ENCODE data around the gene KRTAP5-6. TPM values are rescaled to one million over a fixed set of nuclear protein-coding genes. Genes with fewer than 3 reads are reported as not detected.
"Not testable (repeated sequence)": the region's sequence is repeated elsewhere in the genome, so short reads cannot be mapped to it uniquely, and the experiment has no call there.

Gene KRTAP5-6
- total and polyA plus RNA-seq, 2 donors (not counting 1 experiment from before 2014, with no cell fraction given): not detected

DNA sequence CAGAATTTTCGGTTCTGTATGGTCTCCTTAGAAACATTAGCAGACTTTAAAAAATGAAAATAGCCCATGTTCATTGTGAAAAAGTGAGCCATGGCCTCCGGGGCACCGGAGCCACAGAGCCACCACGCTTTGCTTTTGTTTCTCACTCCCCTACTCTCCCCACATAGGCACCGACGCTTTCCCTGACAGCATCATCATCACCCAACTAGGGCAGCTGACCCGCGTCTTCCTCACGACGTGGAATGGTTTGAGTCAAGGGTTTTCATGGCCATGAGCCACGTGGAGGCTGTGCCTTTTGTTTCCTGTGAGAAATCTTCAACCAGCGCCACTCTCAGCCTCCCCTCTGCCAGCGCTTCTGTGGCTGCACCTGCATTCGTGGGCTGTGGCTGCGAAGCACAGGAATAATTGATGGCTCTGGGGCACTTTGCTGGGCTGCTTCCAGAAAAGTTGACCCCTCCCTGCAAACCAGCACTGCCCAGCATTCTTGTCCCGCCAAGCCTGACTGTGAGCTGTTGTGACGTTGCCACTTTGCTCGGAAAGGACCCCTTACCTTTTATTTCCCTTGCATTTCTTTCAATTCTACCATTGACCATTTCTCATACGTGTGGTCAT is 8.6 kb upstream of the KRTAP5-6 start:
- ATAC-seq (ENCODE audit: low read depth); H3K36me3 ChIP-seq (replicated peaks in 1 of 2; ENCODE audit: control extremely low read depth in 1 of 2, control insufficient read depth in 1 of 2, extremely low read depth in 1 of 2, insufficient read depth in 2 of 2, low read length in 1 of 2); H3K79me2 ChIP-seq (ENCODE audit: control insufficient read depth, insufficient read depth, low read length); intact Hi-C loops (cut with micrococcal nuclease); H3K27ac Mint-ChIP-seq; H3K4me1 Mint-ChIP-seq; H3K4me3 Mint-ChIP-seq; H3K4me2 ChIP-seq (replicated peaks; ENCODE audit: low read depth, low read length, poor library complexity, severe bottlenecking); H3K4me3 ChIP-seq (ENCODE audit: control extremely low read depth in 1 of 5, extremely low read depth in 1 of 5, insufficient read depth in 1 of 5, low read depth in 2 of 5, low read length in 4 of 5); H2AFZ ChIP-seq (ENCODE audit: insufficient read depth, low read depth, low read length, poor library complexity, severe bottlenecking); H3K9me3 Mint-ChIP-seq (ENCODE audit: insufficient read depth); H3K9ac ChIP-seq (ENCODE audit: low read length); H3K27ac ChIP-seq (ENCODE audit: low read length in 2 of 2); POLR2A ChIA-PET; H4K20me1 ChIP-seq (ENCODE audit: control insufficient read depth, insufficient read depth, low read length, poor library complexity, severe bottlenecking); H3K4me1 ChIP-seq (ENCODE audit: control insufficient read depth in 2 of 2, insufficient read depth in 2 of 2, low read length in 2 of 2); H3K9me3 ChIP-seq (ENCODE audit: control extremely low read depth in 1 of 3, control insufficient read depth in 2 of 3, insufficient read depth in 1 of 3, low read length in 2 of 3); DNase-seq: not testable (repeated sequence)
- CTCF ChIA-PET: interaction anchor here (0.7 kb wide), 1 partner anchor 144 kb away, joined by 3 read pairs; no protein-coding TSS in a partner anchor
- H3K27me3 ChIP-seq (replicated peaks in 1 of 4; ENCODE audit: control extremely low read depth in 1 of 4, control insufficient read depth in 3 of 4, insufficient read depth in 4 of 4, low read length in 3 of 4): peaks cover 0 to 25% (median 2%) of the 10 kb centered on the region in 4 experiments
- WGBS (ENCODE audit: insufficient coverage): 43% methylated on average over 9 of the region's 19 CpGs
- peaks cover 20% of the 10 kb centered on the region for H3K27me3 Mint-ChIP-seq

DNA sequence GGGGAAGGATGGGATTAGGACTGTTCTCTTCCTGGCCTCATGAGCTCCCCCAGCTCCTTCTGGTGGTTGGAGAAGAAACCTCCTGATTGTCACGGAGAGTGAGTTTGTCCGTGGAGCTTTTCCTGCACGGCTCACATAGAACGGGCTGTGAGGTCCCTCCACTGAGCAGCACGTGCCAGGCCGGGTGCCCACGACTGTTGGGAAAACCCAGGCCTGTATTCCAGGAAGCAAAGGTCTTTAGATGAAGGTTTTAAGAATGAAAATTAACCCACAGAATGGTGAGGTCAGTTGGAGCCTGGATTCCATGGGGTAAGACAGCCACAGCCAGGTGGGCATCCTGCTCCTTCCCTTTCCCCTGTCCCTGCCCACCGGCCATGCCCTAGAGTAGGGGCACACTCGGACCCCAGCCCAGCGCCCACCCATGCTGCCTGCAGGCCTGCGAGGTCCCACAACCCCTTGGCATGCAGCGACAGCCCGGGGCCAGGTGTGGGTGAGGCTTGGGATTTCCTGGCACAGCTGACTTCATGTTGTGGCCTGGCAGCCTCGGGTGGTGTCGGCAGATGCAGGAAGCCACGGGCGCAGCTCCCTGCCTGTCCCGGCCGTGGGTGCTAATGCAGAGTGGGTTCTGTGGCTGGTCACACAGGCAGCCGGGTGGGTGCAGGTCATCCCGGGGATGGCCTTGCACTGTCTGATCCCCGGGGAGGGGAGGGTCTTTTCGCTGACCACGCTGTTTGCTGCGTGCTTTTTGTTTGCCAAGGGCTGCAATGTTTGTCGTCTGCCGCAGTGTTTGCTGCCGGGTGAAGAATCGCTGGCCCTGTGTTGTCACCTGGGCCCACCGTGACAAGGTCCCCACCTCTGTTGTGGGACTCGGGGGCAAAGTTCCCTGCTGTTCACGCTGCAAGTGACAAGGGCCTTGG is 7.5 kb upstream of the KRTAP5-6 start:
- DNase-seq; H3K9me3 ChIP-seq (ENCODE audit: control extremely low read depth in 1 of 3, control insufficient read depth in 2 of 3, insufficient read depth in 1 of 3, low read length in 2 of 3); H3K79me2 ChIP-seq (ENCODE audit: control insufficient read depth, insufficient read depth, low read length); H3K4me3 ChIP-seq (ENCODE audit: control extremely low read depth in 1 of 5, extremely low read depth in 1 of 5, insufficient read depth in 1 of 5, low read depth in 2 of 5, low read length in 4 of 5); H3K4me1 Mint-ChIP-seq; H3K9ac ChIP-seq (ENCODE audit: low read length); H4K20me1 ChIP-seq (ENCODE audit: control insufficient read depth, insufficient read depth, low read length, poor library complexity, severe bottlenecking); H3K9me3 Mint-ChIP-seq (ENCODE audit: insufficient read depth); POLR2A ChIA-PET; H3K27ac Mint-ChIP-seq; H3K4me3 Mint-ChIP-seq; H3K36me3 ChIP-seq (replicated peaks in 1 of 2; ENCODE audit: control extremely low read depth in 1 of 2, control insufficient read depth in 1 of 2, extremely low read depth in 1 of 2, insufficient read depth in 2 of 2, low read length in 1 of 2); ATAC-seq (ENCODE audit: low read depth); H3K4me2 ChIP-seq (replicated peaks; ENCODE audit: low read depth, low read length, poor library complexity, severe bottlenecking); H3K27ac ChIP-seq (ENCODE audit: low read length in 2 of 2); H2AFZ ChIP-seq (ENCODE audit: insufficient read depth, low read depth, low read length, poor library complexity, severe bottlenecking): not testable (repeated sequence)
- peaks cover 23% of the 10 kb centered on the region for H3K27me3 Mint-ChIP-seq
- intact Hi-C loops (cut with micrococcal nuclease): loop anchor here (5.0 kb wide), 1 partner anchor 37 kb away; no protein-coding TSS in a partner anchor
- CTCF ChIA-PET: interaction anchor here (6.4 kb wide), 1 partner anchor 143 kb away, joined by 394 read pairs; the partner anchor contains the start of gene SYT8
- Histone ChIP-seq H3K27me3 (replicated peaks in 1 of 4; ENCODE audit: control extremely low read depth in 1 of 4, control insufficient read depth in 3 of 4, insufficient read depth in 4 of 4, low read length in 3 of 4) (peaks cover 0 to 36% (median 2%) of the 10 kb centered on the region in 4 experiments), H3K4me1 (ENCODE audit: control insufficient read depth in 2 of 2, insufficient read depth in 2 of 2, low read length in 2 of 2) (peaks cover 8 to 14% of the 10 kb centered on the region in 2 donors)
- WGBS (ENCODE audit: insufficient coverage): 63% methylated on average over 23 of the region's 32 CpGs

All from B cell (primary cell).